Measurements from ENCODE around the gene REN. TPM values are rescaled to one million over a fixed set of nuclear protein-coding genes. Genes with fewer than 3 reads are reported as not detected.

REN gene
- total RNA-seq, 3 donors from 2014 or later = not detected

- Histone ChIP-seq H3K4me1 (no peaks in the 10 kb centered on the region), H3K4me3 (no peak overlapping the region), H3K27ac (no peak overlapping the region), H3K36me3 (no peaks in the 10 kb centered on the region), H3K9me3 (no peaks in the 10 kb centered on the region), H3K27me3 (no peaks in the 10 kb centered on the region)
- TF ChIP-seq, protein P1, sequence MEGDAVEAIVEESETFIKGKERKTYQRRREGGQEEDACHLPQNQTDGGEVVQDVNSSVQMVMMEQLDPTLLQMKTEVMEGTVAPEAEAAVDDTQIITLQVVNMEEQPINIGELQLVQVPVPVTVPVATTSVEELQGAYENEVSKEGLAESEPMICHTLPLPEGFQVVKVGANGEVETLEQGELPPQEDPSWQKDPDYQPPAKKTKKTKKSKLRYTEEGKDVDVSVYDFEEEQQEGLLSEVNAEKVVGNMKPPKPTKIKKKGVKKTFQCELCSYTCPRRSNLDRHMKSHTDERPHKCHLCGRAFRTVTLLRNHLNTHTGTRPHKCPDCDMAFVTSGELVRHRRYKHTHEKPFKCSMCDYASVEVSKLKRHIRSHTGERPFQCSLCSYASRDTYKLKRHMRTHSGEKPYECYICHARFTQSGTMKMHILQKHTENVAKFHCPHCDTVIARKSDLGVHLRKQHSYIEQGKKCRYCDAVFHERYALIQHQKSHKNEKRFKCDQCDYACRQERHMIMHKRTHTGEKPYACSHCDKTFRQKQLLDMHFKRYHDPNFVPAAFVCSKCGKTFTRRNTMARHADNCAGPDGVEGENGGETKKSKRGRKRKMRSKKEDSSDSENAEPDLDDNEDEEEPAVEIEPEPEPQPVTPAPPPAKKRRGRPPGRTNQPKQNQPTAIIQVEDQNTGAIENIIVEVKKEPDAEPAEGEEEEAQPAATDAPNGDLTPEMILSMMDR (IDR thresholded peaks at IDR 0.05) = peak; percentile 97 to 99 (median 98)
- TF ChIP-seq POLR2A (IDR thresholded peaks at IDR 0.05) (no peak), POLR2AphosphoS5 (IDR thresholded peaks at IDR 0.05) (peak; percentile 26 to 33 (median 31))
- intact Hi-C loops (cut with DNase I; ENCODE audit: low total_unique reads) = loop anchor here (10.0 kb wide), 1 partner anchor 202 kb away; no protein-coding TSS in a partner anchor
- peak; percentile 80 to 90 for DNase-seq (ENCODE audit: low spot score in 2 of 2)
Observed at GRCh38 chr1:204162494-204163074, 3.6 kb downstream of the REN start.

DNA sequence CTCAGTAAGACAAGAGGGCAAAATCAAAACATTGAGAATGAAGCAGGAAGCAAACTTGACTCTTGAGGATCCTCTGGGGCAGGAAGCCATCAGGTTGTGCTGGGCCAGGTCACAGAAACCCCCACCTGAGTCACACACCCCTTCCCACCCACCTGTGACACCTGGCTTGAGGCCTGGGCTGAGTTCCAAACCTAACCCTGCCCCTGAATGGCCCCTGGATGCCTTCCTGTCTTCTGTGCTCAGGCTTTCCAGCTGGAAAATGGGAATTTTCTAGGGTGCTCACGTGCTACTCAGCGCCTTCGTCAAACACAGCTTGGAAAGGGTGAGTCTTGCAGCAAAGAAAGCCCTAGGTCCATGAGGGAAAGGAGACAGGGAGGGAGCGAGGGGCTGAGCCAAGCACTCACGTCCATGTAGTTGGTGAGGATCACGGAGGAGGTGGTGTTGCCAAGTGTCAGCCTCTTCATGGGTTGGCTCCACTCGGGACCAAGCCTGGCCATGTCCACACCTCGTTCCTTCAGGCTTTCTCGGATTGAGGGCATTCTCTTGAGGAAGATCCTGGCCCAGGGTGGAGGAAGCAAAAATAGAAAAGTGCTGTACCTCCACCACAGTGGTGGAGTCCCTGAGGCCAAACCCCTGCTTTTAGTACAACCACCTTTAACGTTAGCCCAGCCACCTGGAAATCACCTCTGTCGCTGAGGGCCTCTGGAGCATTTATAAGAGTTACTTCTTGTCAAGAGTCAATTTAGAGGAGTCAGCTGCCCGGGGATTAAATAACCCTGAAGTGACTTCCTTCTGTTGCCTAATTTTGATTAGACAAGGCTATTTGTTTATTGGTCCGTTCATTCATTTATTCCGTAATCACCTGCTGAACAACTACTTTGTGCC is 4.3 kb downstream of the REN start:
- H3K9me3 ChIP-seq = no peaks in the 10 kb centered on the region
- no peaks in the 10 kb centered on the region for H3K4me1 ChIP-seq
- DNase-seq (ENCODE audit: low spot score in 2 of 2) = no peak
- no peak overlapping the region for H3K4me3 ChIP-seq
- TF ChIP-seq POLR2A (IDR thresholded peaks at IDR 0.05) (no peak), POLR2AphosphoS5 (IDR thresholded peaks at IDR 0.05) (no peak)
- H3K27ac ChIP-seq = no peak overlapping the region
- intact Hi-C loops (cut with DNase I; ENCODE audit: low total_unique reads) = loop anchor here (10.0 kb wide), 1 partner anchor 203 kb away; no protein-coding TSS in a partner anchor
- H3K36me3 ChIP-seq = no peaks in the 10 kb centered on the region
- no peaks in the 10 kb centered on the region for H3K27me3 ChIP-seq

GRCh38 chr1:204157962-204158361 is 8.2 kb downstream of the REN start:
- Histone ChIP-seq H3K4me3 (no peak overlapping the region), H3K9me3 (no peaks in the 10 kb centered on the region), H3K27me3 (no peaks in the 10 kb centered on the region), H3K4me1 (no peaks in the 10 kb centered on the region), H3K36me3 (no peaks in the 10 kb centered on the region), H3K27ac (no peak overlapping the region)
- TF ChIP-seq POLR2A (IDR thresholded peaks at IDR 0.05) (no peak), POLR2AphosphoS5 (IDR thresholded peaks at IDR 0.05) (no peak)
- intact Hi-C loops (cut with DNase I; ENCODE audit: low total_unique reads) = loop anchor here (5.0 kb wide), 1 partner anchor 54 kb away; the partner anchor contains the start of gene GOLT1A
- DNase-seq (ENCODE audit: low spot score in 2 of 2) = no peak

DNA sequence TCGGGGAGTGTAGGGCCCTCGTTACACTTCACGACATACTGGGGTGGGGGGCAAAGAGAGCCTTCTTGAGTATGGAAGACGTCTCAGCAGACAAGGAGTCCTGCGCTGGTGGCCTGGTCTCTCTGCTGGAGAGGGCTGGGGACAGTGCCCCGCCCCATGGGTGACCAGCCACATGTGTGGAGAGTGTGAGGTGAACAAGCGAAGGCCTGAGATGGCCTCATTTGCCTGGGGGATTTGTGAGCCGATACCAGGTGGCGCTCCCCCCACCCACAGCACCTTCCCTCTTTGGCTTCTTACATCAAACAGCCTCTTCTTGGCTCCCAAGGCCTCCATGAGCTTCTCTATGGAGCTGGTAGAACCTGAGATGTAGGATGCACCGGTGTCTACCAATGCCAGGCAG is 10.3 kb downstream of the REN start:
- Histone ChIP-seq H3K27ac (no peak overlapping the region), H3K36me3 (no peaks in the 10 kb centered on the region), H3K4me1 (peaks cover 5 to 9% of the 10 kb centered on the region in 2 donors), H3K27me3 (no peaks in the 10 kb centered on the region), H3K4me3 (no peak overlapping the region), H3K9me3 (no peaks in the 10 kb centered on the region)
- TF ChIP-seq POLR2A (IDR thresholded peaks at IDR 0.05) (no peak), POLR2AphosphoS5 (IDR thresholded peaks at IDR 0.05) (no peak)
- TF ChIP-seq, protein P1 (IDR thresholded peaks at IDR 0.05) = no peak
- intact Hi-C loops (cut with DNase I; ENCODE audit: low total_unique reads) = loop anchor here (2.0 to 5.0 kb wide), 2 partner anchors 56 to 75 kb away; partner anchors contain the start of gene GOLT1A
- no peak for DNase-seq (ENCODE audit: low spot score in 2 of 2)

GRCh38 chr1:204154568-204155255 is 11.4 kb downstream of the REN start:
- intact Hi-C loops (cut with DNase I; ENCODE audit: low total_unique reads) = loop anchor here (2.0 to 5.0 kb wide), 2 partner anchors 58 to 74 kb away; partner anchors contain the start of gene GOLT1A
- H3K27me3 ChIP-seq = no peaks in the 10 kb centered on the region
- H3K4me1 ChIP-seq = peaks cover 5 to 10% of the 10 kb centered on the region in 2 donors
- H3K36me3 ChIP-seq = no peaks in the 10 kb centered on the region
- no peak for DNase-seq (ENCODE audit: low spot score in 2 of 2)
- TF ChIP-seq, protein P1 (IDR thresholded peaks at IDR 0.05) = no peak
- TF ChIP-seq POLR2A (IDR thresholded peaks at IDR 0.05) (no peak), POLR2AphosphoS5 (IDR thresholded peaks at IDR 0.05) (no peak)
- H3K4me3 ChIP-seq = no peak overlapping the region
- H3K27ac ChIP-seq = no peak overlapping the region
- H3K9me3 ChIP-seq = no peaks in the 10 kb centered on the region

Measured in breast epithelium (tissue), 4 donors.